T-helper 2 cell treated with Interferon-gamma antibody and Interleukin-4, amounts not matched to agents 5 μg/mL and 100 μg/mL, for 36 hours (primary cell): Measurements from ENCODE around the gene NELFB.

Experiments used
- DNase-seq: peaks from one replicate; pipeline ENCODE4 v3.0.0; 2021; ENCODE audit warnings: low spot score
- H3K27ac Mint-ChIP-seq: one replicate; pipeline ENCODE4 v1.8.0; 2021; ENCODE audit warnings: mild to moderate bottlenecking, mixed read lengths
- H3K27me3 Mint-ChIP-seq: one replicate; pipeline ENCODE4 v1.8.0; 2021; ENCODE audit warnings: low read depth, mixed read lengths
- H3K36me3 Mint-ChIP-seq: one replicate; pipeline ENCODE4 v1.8.0; 2021; ENCODE audit warnings: low read depth, mixed read lengths
- H3K4me1 Mint-ChIP-seq: one replicate; pipeline ENCODE4 v1.8.0; 2021; ENCODE audit warnings: low read depth, mixed read lengths
- H3K4me3 Mint-ChIP-seq: one replicate; pipeline ENCODE4 v1.8.0; 2022; ENCODE audit warnings: mild to moderate bottlenecking, moderate library complexity, mixed read lengths
- H3K9me3 Mint-ChIP-seq: one replicate; pipeline ENCODE4 v1.8.0; 2021; ENCODE audit warnings: mixed read lengths

Gene NELFB

GRCh38 chr9:137254624-137255447 lies at the start of gene NELFB:
TSS of gene NELFB (plus strand) at chr9:137255327.
- Mint-ChIP-seq H3K4me1 (peaks cover 4% of the 10 kb centered on the region), H3K27me3 (no peaks in the 10 kb centered on the region), H3K9me3 (no peaks in the 10 kb centered on the region), H3K4me3 (peak within 1 kb of the TSS; percentile 91), H3K36me3 (peaks cover 13% of the 10 kb centered on the region), H3K27ac (peak within 1 kb of the TSS; percentile 82)
- peak; percentile 97 for DNase-seq

GRCh38 chr9:137206602-137207001 lies 48.5 kb upstream of the NELFB start:
- Mint-ChIP-seq H3K36me3 (peaks cover 14% of the 10 kb centered on the region), H3K9me3 (no peaks in the 10 kb centered on the region), H3K27ac (peak overlapping the region; percentile 92), H3K4me1 (peaks cover 25% of the 10 kb centered on the region), H3K27me3 (no peaks in the 10 kb centered on the region), H3K4me3 (peak overlapping the region; percentile 95)
- no peak for DNase-seq

- Mint-ChIP-seq H3K27ac (no peak overlapping the region), H3K36me3 (peaks cover 15% of the 10 kb centered on the region), H3K4me1 (peaks cover 9% of the 10 kb centered on the region), H3K4me3 (no peak overlapping the region), H3K27me3 (no peaks in the 10 kb centered on the region), H3K9me3 (no peaks in the 10 kb centered on the region)
- no peak for DNase-seq
Measured at GRCh38 chr9:137211532-137211931, 43.6 kb upstream of the NELFB start.

GRCh38 chr9:137212520-137212919 lies 42.6 kb upstream of the NELFB start:
- H3K27ac Mint-ChIP-seq = no peak overlapping the region
- no peaks in the 10 kb centered on the region for H3K27me3 Mint-ChIP-seq
- no peak for DNase-seq
- H3K9me3 Mint-ChIP-seq = no peaks in the 10 kb centered on the region
- no peak overlapping the region for H3K4me3 Mint-ChIP-seq
- peaks cover 10% of the 10 kb centered on the region for H3K36me3 Mint-ChIP-seq
- H3K4me1 Mint-ChIP-seq = peaks cover 1% of the 10 kb centered on the region

GRCh38 chr9:137213160-137214060 lies 41.7 kb upstream of the NELFB start:
- H3K27ac Mint-ChIP-seq = no peak overlapping the region
- no peaks in the 10 kb centered on the region for H3K4me1 Mint-ChIP-seq
- no peaks in the 10 kb centered on the region for H3K9me3 Mint-ChIP-seq
- H3K4me3 Mint-ChIP-seq = no peak overlapping the region
- peaks cover 9% of the 10 kb centered on the region for H3K36me3 Mint-ChIP-seq
- no peak for DNase-seq
- H3K27me3 Mint-ChIP-seq = no peaks in the 10 kb centered on the region

- H3K27ac Mint-ChIP-seq = no peak overlapping the region
- no peaks in the 10 kb centered on the region for H3K27me3 Mint-ChIP-seq
- no peak for DNase-seq
- no peaks in the 10 kb centered on the region for H3K4me1 Mint-ChIP-seq
- H3K4me3 Mint-ChIP-seq = no peak overlapping the region
- H3K36me3 Mint-ChIP-seq = peaks cover 6% of the 10 kb centered on the region
- H3K9me3 Mint-ChIP-seq = no peaks in the 10 kb centered on the region
Measured at GRCh38 chr9:137214620-137215019, 40.5 kb upstream of the NELFB start.

- Mint-ChIP-seq H3K27ac (no peak overlapping the region), H3K4me3 (no peak overlapping the region)
Measured at GRCh38 chr9:137215196-137215986, 39.7 kb upstream of the NELFB start.

GRCh38 chr9:137216188-137216965 lies 38.8 kb upstream of the NELFB start:
- Mint-ChIP-seq H3K9me3 (no peaks in the 10 kb centered on the region), H3K27ac (no peak overlapping the region), H3K27me3 (no peaks in the 10 kb centered on the region), H3K36me3 (peaks cover 4% of the 10 kb centered on the region), H3K4me1 (no peaks in the 10 kb centered on the region), H3K4me3 (no peak overlapping the region)
- no peak for DNase-seq

More at GRCh38 chr9:137215196-137215986, 39.7 kb upstream of the NELFB start:
- H3K9me3 Mint-ChIP-seq = no peaks in the 10 kb centered on the region
- H3K4me1 Mint-ChIP-seq = no peaks in the 10 kb centered on the region
- DNase-seq = no peak
- no peaks in the 10 kb centered on the region for H3K27me3 Mint-ChIP-seq
- H3K36me3 Mint-ChIP-seq = peaks cover 4% of the 10 kb centered on the region

GRCh38 chr9:137217276-137218211 lies 37.6 kb upstream of the NELFB start:
- Mint-ChIP-seq H3K36me3 (peaks cover 4% of the 10 kb centered on the region), H3K4me1 (no peaks in the 10 kb centered on the region), H3K4me3 (no peak overlapping the region), H3K27ac (no peak overlapping the region), H3K9me3 (no peaks in the 10 kb centered on the region), H3K27me3 (no peaks in the 10 kb centered on the region)
- no peak for DNase-seq

GRCh38 chr9:137218212-137218753 lies 36.8 kb upstream of the NELFB start:
- no peaks in the 10 kb centered on the region for H3K9me3 Mint-ChIP-seq
- H3K36me3 Mint-ChIP-seq = no peaks in the 10 kb centered on the region
- H3K27me3 Mint-ChIP-seq = no peaks in the 10 kb centered on the region
- DNase-seq = no peak
- H3K4me3 Mint-ChIP-seq = no peak overlapping the region
- H3K4me1 Mint-ChIP-seq = peaks cover 3% of the 10 kb centered on the region
- H3K27ac Mint-ChIP-seq = peak overlapping the region; percentile 15

- H3K27ac Mint-ChIP-seq = peak overlapping the region; percentile 15
- H3K4me1 Mint-ChIP-seq = peaks cover 3% of the 10 kb centered on the region
- H3K4me3 Mint-ChIP-seq = no peak overlapping the region
- DNase-seq = no peak
- no peaks in the 10 kb centered on the region for H3K27me3 Mint-ChIP-seq
- H3K36me3 Mint-ChIP-seq = no peaks in the 10 kb centered on the region
- no peaks in the 10 kb centered on the region for H3K9me3 Mint-ChIP-seq
Measured at GRCh38 chr9:137218754-137219271, 36.3 kb upstream of the NELFB start.

GRCh38 chr9:137219757-137220316 lies 35.3 kb upstream of the NELFB start:
- no peaks in the 10 kb centered on the region for H3K9me3 Mint-ChIP-seq
- peaks cover 3% of the 10 kb centered on the region for H3K4me1 Mint-ChIP-seq
- DNase-seq = no peak
- H3K4me3 Mint-ChIP-seq = peak overlapping the region; percentile 34
- H3K27me3 Mint-ChIP-seq = no peaks in the 10 kb centered on the region
- no peaks in the 10 kb centered on the region for H3K36me3 Mint-ChIP-seq
- peak overlapping the region; percentile 20 for H3K27ac Mint-ChIP-seq
